ENCODE measurements around the gene ATRAID. TPM values are rescaled to one million over a fixed set of nuclear protein-coding genes. Genes with fewer than 3 reads are reported as not detected.

ATRAID gene
- total RNA-seq, 1 donor from 2014 or later: 58.8 TPM

DNA sequence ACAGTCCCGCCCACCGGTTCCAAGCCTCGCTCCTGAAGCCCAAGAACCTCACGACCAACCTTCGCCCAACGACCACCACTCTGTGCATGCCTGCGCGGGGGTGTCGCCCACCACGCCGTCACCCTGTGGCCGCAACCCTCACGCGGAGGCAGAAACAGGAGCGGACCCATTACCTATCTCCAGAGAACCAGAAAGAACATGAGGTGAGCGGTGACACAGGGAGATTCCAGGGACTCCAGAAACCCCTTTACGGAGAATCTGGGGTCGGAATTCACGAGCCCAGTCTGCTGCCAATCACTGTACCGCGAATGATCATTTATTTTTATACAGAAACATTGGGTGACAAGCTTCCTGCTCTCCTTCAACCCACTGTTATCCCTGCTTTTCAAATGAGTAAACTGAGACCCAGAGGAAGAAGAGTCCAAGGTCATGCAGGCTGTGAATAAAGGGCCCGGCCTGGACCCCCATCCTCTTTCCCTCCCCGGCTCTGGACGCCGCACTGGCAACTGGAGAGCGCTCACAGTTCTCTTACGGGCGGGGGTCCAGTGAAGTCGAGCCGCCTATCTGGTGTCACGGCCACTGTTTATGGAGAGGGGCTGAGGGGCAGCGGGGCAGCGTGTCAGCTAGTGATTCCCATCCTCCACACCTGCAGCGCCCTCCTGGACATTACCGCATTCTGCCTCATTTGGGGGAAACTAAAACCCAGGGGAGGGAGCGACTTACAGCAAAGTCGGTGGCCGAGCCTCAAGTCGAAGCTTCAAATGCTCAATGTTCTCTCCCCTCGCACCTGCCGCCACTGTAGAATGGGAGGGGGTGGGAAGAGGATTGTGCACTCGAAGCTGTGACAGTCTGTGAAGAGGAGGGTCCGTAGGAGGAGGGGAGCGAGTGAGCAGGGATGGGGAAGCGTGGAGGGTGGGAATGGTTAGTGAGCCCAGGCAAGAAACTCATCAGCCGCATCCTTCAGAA, 51.7 kb downstream of the ATRAID start:
- H3K9me3 Mint-ChIP-seq (ENCODE audit: unreplicated experiment): peaks cover 4% of the 10 kb centered on the region
- no peak for DNase-seq
- peak overlapping the region; percentile 79 for H3K4me3 Mint-ChIP-seq (ENCODE audit: unreplicated experiment)
- TF ChIP-seq, protein P1, sequence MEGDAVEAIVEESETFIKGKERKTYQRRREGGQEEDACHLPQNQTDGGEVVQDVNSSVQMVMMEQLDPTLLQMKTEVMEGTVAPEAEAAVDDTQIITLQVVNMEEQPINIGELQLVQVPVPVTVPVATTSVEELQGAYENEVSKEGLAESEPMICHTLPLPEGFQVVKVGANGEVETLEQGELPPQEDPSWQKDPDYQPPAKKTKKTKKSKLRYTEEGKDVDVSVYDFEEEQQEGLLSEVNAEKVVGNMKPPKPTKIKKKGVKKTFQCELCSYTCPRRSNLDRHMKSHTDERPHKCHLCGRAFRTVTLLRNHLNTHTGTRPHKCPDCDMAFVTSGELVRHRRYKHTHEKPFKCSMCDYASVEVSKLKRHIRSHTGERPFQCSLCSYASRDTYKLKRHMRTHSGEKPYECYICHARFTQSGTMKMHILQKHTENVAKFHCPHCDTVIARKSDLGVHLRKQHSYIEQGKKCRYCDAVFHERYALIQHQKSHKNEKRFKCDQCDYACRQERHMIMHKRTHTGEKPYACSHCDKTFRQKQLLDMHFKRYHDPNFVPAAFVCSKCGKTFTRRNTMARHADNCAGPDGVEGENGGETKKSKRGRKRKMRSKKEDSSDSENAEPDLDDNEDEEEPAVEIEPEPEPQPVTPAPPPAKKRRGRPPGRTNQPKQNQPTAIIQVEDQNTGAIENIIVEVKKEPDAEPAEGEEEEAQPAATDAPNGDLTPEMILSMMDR (IDR thresholded peaks at IDR 0.05; ENCODE audit: partially characterized antibody, unreplicated experiment): no peak
- peaks cover 5% of the 10 kb centered on the region for H3K36me3 Mint-ChIP-seq (ENCODE audit: unreplicated experiment)
- H3K4me1 Mint-ChIP-seq (ENCODE audit: low read depth, unreplicated experiment): peaks cover 11% of the 10 kb centered on the region
- H3K27ac Mint-ChIP-seq (ENCODE audit: unreplicated experiment): no peak overlapping the region
- peaks cover 27% of the 10 kb centered on the region for H3K27me3 Mint-ChIP-seq (ENCODE audit: unreplicated experiment)

DNA sequence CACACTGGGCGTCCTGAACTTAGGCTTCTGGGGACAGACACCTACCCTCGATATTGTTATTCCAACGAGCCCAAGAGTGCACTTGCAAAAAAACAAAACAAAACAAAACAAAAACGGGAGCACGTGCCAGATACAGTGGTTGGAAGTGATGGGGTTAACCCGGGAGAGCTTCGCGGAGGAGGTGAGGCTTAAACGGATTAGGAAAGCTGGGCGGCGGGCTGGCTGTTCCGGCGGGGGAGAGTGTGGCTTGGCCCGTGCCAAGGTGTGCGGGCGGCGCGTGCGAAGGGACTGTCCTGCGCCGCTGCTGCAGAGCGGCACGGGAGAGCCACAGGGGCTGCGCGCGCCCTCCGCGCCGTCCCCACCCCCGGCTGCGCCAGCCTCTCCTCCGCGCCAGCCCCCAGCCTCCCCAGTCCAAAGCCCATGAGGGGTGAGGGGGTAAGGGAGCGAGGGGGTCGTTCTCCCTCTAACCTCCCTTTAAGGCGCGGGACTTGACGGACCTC, 52.5 kb downstream of the ATRAID start:
- Mint-ChIP-seq H3K4me3 (ENCODE audit: unreplicated experiment) (peak overlapping the region; percentile 79), H3K36me3 (ENCODE audit: unreplicated experiment) (peaks cover 5% of the 10 kb centered on the region), H3K9me3 (ENCODE audit: unreplicated experiment) (peaks cover 4% of the 10 kb centered on the region), H3K27ac (ENCODE audit: unreplicated experiment) (no peak overlapping the region), H3K4me1 (ENCODE audit: low read depth, unreplicated experiment) (peaks cover 11% of the 10 kb centered on the region), H3K27me3 (ENCODE audit: unreplicated experiment) (peaks cover 27% of the 10 kb centered on the region)
- no peak for DNase-seq
- TF ChIP-seq, protein P1 (IDR thresholded peaks at IDR 0.05; ENCODE audit: partially characterized antibody, unreplicated experiment): no peak

DNA sequence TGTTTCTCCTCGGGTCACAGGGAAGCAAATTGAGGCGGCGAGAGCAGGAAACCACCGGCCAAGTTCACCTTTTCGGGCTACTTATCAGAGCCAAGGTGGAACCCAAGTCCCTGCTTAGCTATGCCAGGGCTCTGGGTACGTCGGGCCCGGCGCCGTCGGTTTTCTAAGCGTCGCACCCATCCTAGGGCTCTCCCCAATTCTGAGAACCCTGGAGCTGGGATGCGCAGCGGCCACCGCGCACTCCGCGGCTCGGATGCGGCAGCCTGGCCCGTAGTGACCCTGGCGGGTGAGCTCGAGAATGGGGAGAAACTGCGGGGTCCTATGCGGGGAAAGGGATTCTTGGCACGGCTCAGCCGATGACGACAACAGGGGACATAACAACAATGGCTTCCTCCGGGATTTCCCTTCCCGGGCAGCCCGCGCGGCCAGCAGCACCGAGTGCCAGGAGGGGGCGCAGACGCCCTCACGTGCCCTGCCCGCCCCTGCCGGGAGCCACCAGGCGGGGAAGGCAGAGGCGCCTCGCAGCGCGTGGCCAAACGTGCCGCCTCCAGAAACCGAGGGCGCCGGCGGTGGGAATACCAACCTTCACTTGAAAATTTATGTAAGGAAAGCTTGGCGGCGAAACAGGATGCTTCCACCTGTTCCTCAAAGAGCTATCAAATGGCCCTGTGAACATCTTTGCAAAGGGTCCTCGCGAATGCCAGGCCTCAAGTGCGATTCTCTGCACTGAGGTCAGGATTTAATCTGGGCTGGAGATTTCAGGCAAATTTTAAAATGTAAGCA, 53.1 kb downstream of the ATRAID start:
- peaks cover 4% of the 10 kb centered on the region for H3K9me3 Mint-ChIP-seq (ENCODE audit: unreplicated experiment)
- H3K27me3 Mint-ChIP-seq (ENCODE audit: unreplicated experiment): peaks cover 25% of the 10 kb centered on the region
- TF ChIP-seq, protein P1 (IDR thresholded peaks at IDR 0.05; ENCODE audit: partially characterized antibody, unreplicated experiment): peak; percentile 57
- peak overlapping the region; percentile 81 for H3K4me3 Mint-ChIP-seq (ENCODE audit: unreplicated experiment)
- peak; percentile 87 for DNase-seq
- H3K4me1 Mint-ChIP-seq (ENCODE audit: low read depth, unreplicated experiment): peaks cover 11% of the 10 kb centered on the region
- H3K27ac Mint-ChIP-seq (ENCODE audit: unreplicated experiment): peak overlapping the region; percentile 39
- H3K36me3 Mint-ChIP-seq (ENCODE audit: unreplicated experiment): peaks cover 5% of the 10 kb centered on the region

DNA sequence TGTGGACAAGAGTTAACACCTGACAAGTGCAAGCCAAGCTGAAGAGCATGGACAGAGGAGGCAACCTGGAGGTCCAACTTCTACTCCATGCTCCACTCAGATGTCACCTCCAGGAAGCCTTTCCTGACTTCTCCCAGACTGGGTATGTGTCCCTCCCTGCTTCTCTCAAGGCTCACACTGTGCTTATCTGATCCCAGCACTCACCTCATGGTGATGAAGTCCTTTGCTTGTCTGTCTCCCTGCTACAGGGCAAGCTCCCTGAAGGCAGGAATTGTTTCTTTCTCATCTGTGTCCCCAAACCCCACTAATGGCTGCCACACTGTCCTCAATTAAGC, 53.7 kb downstream of the ATRAID start:
- TF ChIP-seq, protein P1 (IDR thresholded peaks at IDR 0.05; ENCODE audit: partially characterized antibody, unreplicated experiment): no peak
- peaks cover 11% of the 10 kb centered on the region for H3K4me1 Mint-ChIP-seq (ENCODE audit: low read depth, unreplicated experiment)
- no peak for DNase-seq
- peaks cover 5% of the 10 kb centered on the region for H3K36me3 Mint-ChIP-seq (ENCODE audit: unreplicated experiment)
- peak overlapping the region; percentile 59 for H3K4me3 Mint-ChIP-seq (ENCODE audit: unreplicated experiment)
- no peak overlapping the region for H3K27ac Mint-ChIP-seq (ENCODE audit: unreplicated experiment)
- H3K27me3 Mint-ChIP-seq (ENCODE audit: unreplicated experiment): peaks cover 24% of the 10 kb centered on the region
- H3K9me3 Mint-ChIP-seq (ENCODE audit: unreplicated experiment): peaks cover 4% of the 10 kb centered on the region

Other genes starting within 250 kb of the ATRAID start
- 49.2 TPM for gene MAPRE3, start 241.4 kb upstream of the ATRAID start, total RNA-seq (ENCODE audit: unreplicated experiment)
- 35.8 TPM for gene TMEM214, start 179.1 kb upstream of the ATRAID start, total RNA-seq (ENCODE audit: unreplicated experiment)
- 17.3 TPM for gene AGBL5, start 160.4 kb upstream of the ATRAID start, total RNA-seq (ENCODE audit: unreplicated experiment)
- gene OST4, start 140.4 kb upstream of the ATRAID start, total RNA-seq (ENCODE audit: unreplicated experiment): 215 TPM
- 3.2 TPM for gene EMILIN1, start 133.4 kb upstream of the ATRAID start, total RNA-seq (ENCODE audit: unreplicated experiment)
- 5.3 TPM for gene KHK, start 125.3 kb upstream of the ATRAID start, total RNA-seq (ENCODE audit: unreplicated experiment)
- 1.3 TPM for gene CGREF1, start 92.9 kb upstream of the ATRAID start, total RNA-seq (ENCODE audit: unreplicated experiment)
- gene ABHD1, start 88.2 kb upstream of the ATRAID start, total RNA-seq (ENCODE audit: unreplicated experiment): not detected
- 35.5 TPM for gene PREB, start 77.4 kb upstream of the ATRAID start, total RNA-seq (ENCODE audit: unreplicated experiment)
- not detected for gene PRR30, start 72.6 kb upstream of the ATRAID start, total RNA-seq (ENCODE audit: unreplicated experiment)
- not detected for gene TCF23, start 63.0 kb upstream of the ATRAID start, total RNA-seq (ENCODE audit: unreplicated experiment)
- gene SLC5A6, start 227 bp downstream of the ATRAID start, total RNA-seq (ENCODE audit: unreplicated experiment): 40.0 TPM
- gene CAD, start 5.3 kb downstream of the ATRAID start, total RNA-seq (ENCODE audit: unreplicated experiment): 38.5 TPM
- gene SLC30A3, start 51.0 kb downstream of the ATRAID start, total RNA-seq (ENCODE audit: unreplicated experiment): 1.3 TPM
- not detected for gene DNAJC5G, start 63.4 kb downstream of the ATRAID start, total RNA-seq (ENCODE audit: unreplicated experiment)
- 2.0 TPM for gene TRIM54, start 70.4 kb downstream of the ATRAID start, total RNA-seq (ENCODE audit: unreplicated experiment)
- gene UCN, start 96.4 kb downstream of the ATRAID start, total RNA-seq (ENCODE audit: unreplicated experiment): 1.9 TPM
- gene MPV17, start 111.1 kb downstream of the ATRAID start, total RNA-seq (ENCODE audit: unreplicated experiment): 56.6 TPM
- 111 TPM for gene GTF3C2, start 144.7 kb downstream of the ATRAID start, total RNA-seq (ENCODE audit: unreplicated experiment)
- 53.6 TPM for gene EIF2B4, start 158.3 kb downstream of the ATRAID start, total RNA-seq (ENCODE audit: unreplicated experiment)
- gene SNX17, start 158.6 kb downstream of the ATRAID start, total RNA-seq (ENCODE audit: unreplicated experiment): 72.5 TPM
- 30.2 TPM for gene ZNF513, start 168.7 kb downstream of the ATRAID start, total RNA-seq (ENCODE audit: unreplicated experiment)
- gene PPM1G, start 197.6 kb downstream of the ATRAID start, total RNA-seq (ENCODE audit: unreplicated experiment): 84.9 TPM
- gene NRBP1, start 216.6 kb downstream of the ATRAID start, total RNA-seq (ENCODE audit: unreplicated experiment): 142 TPM
- gene KRTCAP3, start 230.3 kb downstream of the ATRAID start, total RNA-seq (ENCODE audit: unreplicated experiment): 4.2 TPM